LNCAP (cell line): Measurements from ENCODE around the gene UNC13A.

Experiments
- CTCF ChIP-seq: fragments of 450-650 bp; IDR thresholded peaks from 2 replicates; pipeline ENCODE4 v1.5.1; 2017; ENCODE audit warnings: mild to moderate bottlenecking

Gene UNC13A

GRCh38 chr19:17687857-17688784 is at the start of gene UNC13A:
Gene UNC13A (minus strand): TSS chr19:17688354. CDS start chr19:17688199, 155 bp downstream.
- TF ChIP-seq CTCF, result no peak

- TF ChIP-seq CTCF, result no peak
Measured at GRCh38 chr19:17737690-17738153, 49.6 kb upstream of the UNC13A start.

- TF ChIP-seq CTCF, result no peak
Measured at GRCh38 chr19:17735410-17735809, 47.3 kb upstream of the UNC13A start.

GRCh38 chr19:17734146-17734545 is 46.0 kb upstream of the UNC13A start:
- TF ChIP-seq CTCF, result no peak

GRCh38 chr19:17733127-17733526 is 45.0 kb upstream of the UNC13A start:
- TF ChIP-seq CTCF, result no peak

GRCh38 chr19:17727843-17728242 is 39.7 kb upstream of the UNC13A start:
- no peak for TF ChIP-seq CTCF

- no peak for TF ChIP-seq CTCF
Measured at GRCh38 chr19:17726964-17727773, 39.0 kb upstream of the UNC13A start.
